ENCODE results near the gene SLC22A14.

DNA sequence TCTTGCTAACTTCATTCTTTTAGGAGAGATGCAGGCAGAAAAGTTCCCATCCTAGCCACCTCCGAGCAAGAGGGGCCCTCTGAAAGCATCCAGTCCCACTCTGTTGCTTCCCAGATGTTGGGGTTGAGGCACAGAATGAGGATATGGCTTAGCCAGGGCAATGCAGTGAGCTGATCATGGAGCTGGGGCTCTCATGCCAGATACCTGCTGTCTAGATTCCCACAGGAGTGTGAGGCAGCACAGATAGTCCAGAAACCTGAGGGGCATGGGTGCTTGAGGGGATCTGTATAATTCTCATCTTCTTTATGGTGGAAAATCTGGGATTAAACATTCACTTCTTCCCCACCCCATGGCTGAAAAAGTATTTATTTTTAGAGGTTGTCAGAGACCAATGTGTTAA is 15.3 kb upstream of the SLC22A14 start:
- TF ChIP-seq, protein P1, sequence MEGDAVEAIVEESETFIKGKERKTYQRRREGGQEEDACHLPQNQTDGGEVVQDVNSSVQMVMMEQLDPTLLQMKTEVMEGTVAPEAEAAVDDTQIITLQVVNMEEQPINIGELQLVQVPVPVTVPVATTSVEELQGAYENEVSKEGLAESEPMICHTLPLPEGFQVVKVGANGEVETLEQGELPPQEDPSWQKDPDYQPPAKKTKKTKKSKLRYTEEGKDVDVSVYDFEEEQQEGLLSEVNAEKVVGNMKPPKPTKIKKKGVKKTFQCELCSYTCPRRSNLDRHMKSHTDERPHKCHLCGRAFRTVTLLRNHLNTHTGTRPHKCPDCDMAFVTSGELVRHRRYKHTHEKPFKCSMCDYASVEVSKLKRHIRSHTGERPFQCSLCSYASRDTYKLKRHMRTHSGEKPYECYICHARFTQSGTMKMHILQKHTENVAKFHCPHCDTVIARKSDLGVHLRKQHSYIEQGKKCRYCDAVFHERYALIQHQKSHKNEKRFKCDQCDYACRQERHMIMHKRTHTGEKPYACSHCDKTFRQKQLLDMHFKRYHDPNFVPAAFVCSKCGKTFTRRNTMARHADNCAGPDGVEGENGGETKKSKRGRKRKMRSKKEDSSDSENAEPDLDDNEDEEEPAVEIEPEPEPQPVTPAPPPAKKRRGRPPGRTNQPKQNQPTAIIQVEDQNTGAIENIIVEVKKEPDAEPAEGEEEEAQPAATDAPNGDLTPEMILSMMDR (IDR thresholded peaks at IDR 0.05): no peak
- TF ChIP-seq EZH2phosphoT487 (IDR thresholded peaks at IDR 0.05) (no peak), EZH2 (IDR thresholded peaks at IDR 0.05) (no peak)
